Measurements from ENCODE around the gene AFAP1.

The AFAP1 gene

DNA sequence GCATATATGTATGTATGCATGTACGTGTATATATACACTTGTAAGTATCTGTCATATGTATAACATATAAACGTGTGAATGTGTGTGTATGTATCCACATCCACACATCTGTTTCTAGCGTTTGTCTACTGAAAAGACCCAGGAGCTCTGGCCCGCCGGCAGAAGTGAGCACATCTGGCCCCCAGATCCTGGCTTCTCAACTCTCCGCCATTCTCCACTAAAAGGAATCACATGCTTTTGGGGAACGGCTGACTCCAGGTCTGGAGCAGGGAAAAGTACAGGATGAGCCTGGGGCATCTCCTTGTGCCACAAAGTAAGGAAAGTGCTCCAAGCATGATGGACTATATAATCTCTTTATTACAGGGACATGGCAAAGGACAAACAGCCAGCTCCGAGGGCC lies 143.7 kb downstream of the AFAP1 start:
- Mint-ChIP-seq H3K36me3 (ENCODE audit: insufficient read depth) (peaks cover 27% of the 10 kb centered on the region), H3K4me3 (no peak overlapping the region), H3K4me1 (no peaks in the 10 kb centered on the region), H3K9me3 (no peaks in the 10 kb centered on the region), H3K27me3 (no peaks in the 10 kb centered on the region), H3K27ac (ENCODE audit: low read depth) (no peak overlapping the region)
- ATAC-seq (replicated peaks; ENCODE audit: extremely low read depth, poor library complexity, severe bottlenecking) (no peak), DNase-seq (ENCODE audit: low spot score in 2 of 2) (no peak)

DNA sequence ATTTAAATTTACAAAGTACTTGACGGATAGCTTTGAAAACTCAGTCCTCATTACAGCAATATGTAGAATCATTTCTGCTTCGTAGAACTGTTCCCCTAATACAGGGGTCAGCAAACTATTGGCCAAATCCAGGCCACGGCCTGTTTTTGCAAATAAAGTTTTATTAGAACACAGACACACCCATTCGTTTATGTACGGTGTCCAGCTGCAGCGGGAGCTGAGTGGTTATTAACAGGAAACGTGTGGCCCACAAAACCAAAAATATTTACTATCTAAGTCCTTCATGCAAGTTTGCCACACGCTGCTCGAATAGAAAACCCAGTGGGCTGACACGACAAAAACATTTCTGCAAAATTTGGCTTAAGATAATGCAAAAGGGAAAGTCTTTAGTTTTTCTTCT lies 146.5 kb downstream of the AFAP1 start:
- no peak for DNase-seq (ENCODE audit: low spot score in 2 of 2)
- Mint-ChIP-seq H3K4me3 (no peak overlapping the region), H3K27ac (ENCODE audit: low read depth) (no peak overlapping the region), H3K9me3 (no peaks in the 10 kb centered on the region), H3K27me3 (no peaks in the 10 kb centered on the region), H3K4me1 (no peaks in the 10 kb centered on the region), H3K36me3 (ENCODE audit: insufficient read depth) (peaks cover 19% of the 10 kb centered on the region)
- no peak for ATAC-seq (replicated peaks; ENCODE audit: extremely low read depth, poor library complexity, severe bottlenecking)

DNA sequence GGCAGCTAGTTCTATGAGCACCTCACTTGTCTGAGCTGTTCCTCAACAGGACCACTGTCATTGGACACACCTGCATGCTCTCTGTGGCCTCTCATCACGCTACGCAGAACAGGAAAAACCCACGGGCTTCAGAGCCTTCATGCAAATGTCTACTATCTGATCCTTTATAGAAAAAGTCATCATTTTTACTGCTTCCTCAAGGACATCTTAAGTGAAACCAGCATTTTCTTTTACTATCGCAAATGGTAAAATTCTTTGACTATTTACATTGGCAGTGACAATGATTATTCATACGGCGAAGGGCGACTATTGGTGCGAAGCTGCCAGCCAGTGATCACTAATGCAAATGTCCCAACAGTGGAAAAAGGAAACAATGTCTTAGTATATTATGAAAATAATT lies 147.0 kb downstream of the AFAP1 start:
- DNase-seq (ENCODE audit: low spot score in 2 of 2) (no peak), ATAC-seq (replicated peaks; ENCODE audit: extremely low read depth, poor library complexity, severe bottlenecking) (no peak)
- Mint-ChIP-seq H3K4me1 (no peaks in the 10 kb centered on the region), H3K4me3 (no peak overlapping the region), H3K27ac (ENCODE audit: low read depth) (no peak overlapping the region), H3K9me3 (no peaks in the 10 kb centered on the region), H3K36me3 (ENCODE audit: insufficient read depth) (peaks cover 16% of the 10 kb centered on the region), H3K27me3 (no peaks in the 10 kb centered on the region)

DNA sequence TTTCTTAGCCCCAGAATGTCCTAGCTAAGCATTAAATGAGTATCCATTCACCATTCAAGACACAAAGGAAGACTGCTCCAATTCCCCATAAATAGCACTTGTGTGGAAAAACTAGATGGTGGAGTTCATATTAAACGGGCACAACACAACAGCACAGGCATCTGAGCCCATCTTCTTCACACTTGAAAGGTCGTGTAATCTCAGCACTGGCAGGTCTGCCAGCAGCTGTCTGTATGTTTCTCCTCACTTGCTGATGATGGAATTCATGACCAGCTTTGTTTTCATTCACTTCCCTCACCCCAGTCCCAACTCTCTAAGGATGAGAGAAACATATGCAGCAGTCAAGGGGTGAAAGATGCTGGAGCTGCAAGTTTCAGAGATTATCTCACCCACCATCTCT lies 148.7 kb downstream of the AFAP1 start:
- Mint-ChIP-seq H3K4me1 (no peaks in the 10 kb centered on the region), H3K27ac (ENCODE audit: low read depth) (no peak overlapping the region), H3K36me3 (ENCODE audit: insufficient read depth) (peaks cover 17% of the 10 kb centered on the region), H3K9me3 (no peaks in the 10 kb centered on the region), H3K27me3 (no peaks in the 10 kb centered on the region), H3K4me3 (no peak overlapping the region)
- no peak for DNase-seq (ENCODE audit: low spot score in 2 of 2)
- ATAC-seq (replicated peaks; ENCODE audit: extremely low read depth, poor library complexity, severe bottlenecking), result no peak

DNA sequence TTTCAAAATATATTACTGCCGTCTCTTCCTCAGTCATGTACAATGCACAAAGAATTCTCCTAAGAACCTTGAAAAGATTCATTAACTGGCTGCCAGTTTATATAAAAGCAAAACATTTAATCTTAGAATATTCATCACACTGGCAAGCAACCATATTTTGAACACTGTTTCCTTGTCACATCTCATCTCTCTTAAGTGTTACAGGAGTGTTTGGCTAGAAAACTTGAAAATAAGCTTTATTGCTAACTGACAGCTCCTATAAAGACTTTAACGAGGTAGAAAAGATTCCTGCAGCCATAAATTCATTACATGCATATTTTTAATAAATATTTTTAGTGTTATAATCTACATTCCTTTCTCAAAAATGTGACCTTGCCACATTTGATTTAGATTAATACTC lies 149.6 kb downstream of the AFAP1 start:
- ATAC-seq (replicated peaks; ENCODE audit: extremely low read depth, poor library complexity, severe bottlenecking) (no peak), DNase-seq (ENCODE audit: low spot score in 2 of 2) (no peak)
- H3K27me3 Mint-ChIP-seq, result no peaks in the 10 kb centered on the region
- no peak overlapping the region for H3K4me3 Mint-ChIP-seq
- no peaks in the 10 kb centered on the region for H3K9me3 Mint-ChIP-seq
- H3K36me3 Mint-ChIP-seq (ENCODE audit: insufficient read depth), result peaks cover 19% of the 10 kb centered on the region
- H3K4me1 Mint-ChIP-seq, result peaks cover 4% of the 10 kb centered on the region
- no peak overlapping the region for H3K27ac Mint-ChIP-seq (ENCODE audit: low read depth)

DNA sequence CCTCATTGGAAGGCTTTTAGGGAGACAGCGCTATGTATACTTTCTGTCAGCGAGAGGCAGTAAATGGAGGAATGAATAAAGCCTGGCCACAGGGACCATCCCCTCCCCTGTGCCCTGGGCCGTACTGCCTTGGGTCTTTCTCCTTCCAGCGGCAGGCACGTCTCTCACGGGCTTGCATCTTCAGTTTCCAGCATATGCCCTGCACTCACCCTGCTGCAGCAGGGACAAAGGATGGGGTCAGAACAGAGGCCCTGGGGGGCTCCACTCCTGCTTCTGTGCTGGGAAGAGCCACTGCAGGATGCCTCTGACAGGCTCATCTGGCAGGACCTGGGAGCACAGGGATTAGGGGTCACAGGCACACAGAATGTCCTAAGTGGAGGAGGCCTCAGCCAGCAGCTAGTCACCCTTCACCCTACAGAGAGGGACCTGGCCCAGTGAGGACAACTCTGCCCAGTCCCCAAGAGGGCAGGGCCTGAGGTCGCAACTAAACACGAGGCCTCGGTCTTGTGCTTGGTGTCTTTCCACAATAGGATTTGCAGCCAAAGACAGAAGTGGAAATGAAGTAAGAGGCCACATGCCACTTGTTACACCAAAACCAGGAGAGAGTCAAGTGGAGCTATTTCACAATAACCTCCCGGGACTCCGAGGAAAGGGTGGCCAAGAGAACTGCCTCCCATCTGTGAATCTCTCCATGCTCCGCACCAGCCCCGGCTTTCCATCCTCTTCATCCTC lies 150.8 kb downstream of the AFAP1 start:
- no peaks in the 10 kb centered on the region for H3K27me3 Mint-ChIP-seq

DNA sequence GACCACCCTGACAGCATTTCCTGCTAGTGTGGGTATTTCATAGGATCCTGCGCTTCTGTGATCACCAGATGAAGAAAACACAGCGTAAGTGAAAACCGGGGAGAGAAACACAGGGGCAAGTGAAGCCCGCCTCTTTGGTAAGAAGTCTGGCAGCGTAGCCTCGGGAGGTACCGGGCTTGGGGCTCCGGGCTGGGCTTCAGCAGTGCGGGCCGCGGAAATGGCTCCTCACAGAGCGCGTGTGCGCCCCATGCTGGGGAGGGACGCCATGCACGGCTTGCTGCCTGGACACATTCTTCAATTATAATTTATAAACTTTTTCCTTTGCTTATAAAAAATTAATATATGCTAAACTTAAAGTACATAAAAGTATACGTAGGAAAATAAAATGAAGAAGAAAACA lies 151.5 kb downstream of the AFAP1 start:
- no peaks in the 10 kb centered on the region for H3K27me3 Mint-ChIP-seq
- DNase-seq (ENCODE audit: low spot score in 2 of 2) (no peak), ATAC-seq (replicated peaks; ENCODE audit: extremely low read depth, poor library complexity, severe bottlenecking) (no peak)
- no peaks in the 10 kb centered on the region for H3K9me3 Mint-ChIP-seq
- H3K4me3 Mint-ChIP-seq, result no peak overlapping the region
- H3K27ac Mint-ChIP-seq (ENCODE audit: low read depth), result no peak overlapping the region
- peaks cover 16% of the 10 kb centered on the region for H3K36me3 Mint-ChIP-seq (ENCODE audit: insufficient read depth)
- H3K4me1 Mint-ChIP-seq, result peaks cover 13% of the 10 kb centered on the region

More for the DNA sequence above, 150.8 kb downstream of the AFAP1 start:
- Mint-ChIP-seq H3K36me3 (ENCODE audit: insufficient read depth) (peaks cover 19% of the 10 kb centered on the region), H3K27ac (ENCODE audit: low read depth) (no peak overlapping the region), H3K4me3 (no peak overlapping the region), H3K9me3 (no peaks in the 10 kb centered on the region), H3K4me1 (peaks cover 6% of the 10 kb centered on the region)
- ATAC-seq (replicated peaks; ENCODE audit: extremely low read depth, poor library complexity, severe bottlenecking) (no peak), DNase-seq (ENCODE audit: low spot score in 2 of 2) (no peak)

DNA sequence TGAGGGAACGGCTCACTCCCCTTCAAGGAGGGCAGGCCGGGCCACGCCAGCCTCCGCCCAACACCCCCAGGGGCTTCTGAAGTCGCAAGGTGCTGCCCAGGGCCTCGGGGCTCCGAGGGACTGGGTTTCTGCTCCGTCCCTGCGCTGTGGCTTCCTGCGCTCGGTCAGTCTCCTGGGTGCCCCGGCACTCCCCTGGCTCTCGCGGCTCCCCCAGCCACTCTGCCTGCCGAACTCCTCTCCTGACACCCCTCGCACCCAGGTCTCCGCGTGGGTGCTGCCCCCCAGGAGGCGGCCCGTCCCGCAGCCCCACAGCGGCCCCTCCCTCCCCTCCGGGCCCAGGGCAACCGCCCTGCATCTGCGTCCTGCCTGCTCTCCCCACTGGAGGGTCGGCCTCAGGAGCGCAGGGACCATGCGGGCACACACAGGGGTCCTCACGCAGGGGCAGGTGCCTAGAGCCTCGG lies 151.9 kb downstream of the AFAP1 start:
- DNase-seq (ENCODE audit: low spot score in 2 of 2) (no peak), ATAC-seq (replicated peaks; ENCODE audit: extremely low read depth, poor library complexity, severe bottlenecking) (no peak)
- Mint-ChIP-seq H3K4me3 (no peak overlapping the region), H3K27ac (ENCODE audit: low read depth) (no peak overlapping the region), H3K36me3 (ENCODE audit: insufficient read depth) (peaks cover 16% of the 10 kb centered on the region), H3K9me3 (no peaks in the 10 kb centered on the region), H3K4me1 (peaks cover 13% of the 10 kb centered on the region), H3K27me3 (no peaks in the 10 kb centered on the region)

DNA sequence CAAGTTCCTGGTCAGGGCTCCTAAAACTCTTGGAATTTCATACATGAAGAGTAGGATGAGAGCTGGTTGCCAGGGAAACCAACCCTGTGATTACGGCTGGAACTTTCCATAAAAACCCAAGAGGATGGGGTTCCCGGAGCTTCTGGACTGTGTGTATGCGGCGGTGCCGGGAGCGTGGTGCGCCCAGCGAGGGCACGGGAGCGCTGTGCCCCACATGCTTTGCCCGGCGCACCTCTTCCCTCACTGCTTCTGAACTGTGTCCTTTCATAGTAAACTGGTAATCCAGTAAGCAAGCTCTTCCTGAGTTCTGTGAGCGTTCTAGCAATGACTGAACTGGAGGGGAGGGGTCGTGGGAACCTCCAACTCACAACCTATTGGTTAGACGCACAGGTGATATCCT lies 152.6 kb downstream of the AFAP1 start:
- Mint-ChIP-seq H3K36me3 (ENCODE audit: insufficient read depth) (peaks cover 11% of the 10 kb centered on the region), H3K27me3 (no peaks in the 10 kb centered on the region), H3K27ac (ENCODE audit: low read depth) (no peak overlapping the region), H3K4me1 (peaks cover 16% of the 10 kb centered on the region), H3K9me3 (no peaks in the 10 kb centered on the region), H3K4me3 (no peak overlapping the region)
- ATAC-seq (replicated peaks; ENCODE audit: extremely low read depth, poor library complexity, severe bottlenecking) (no peak), DNase-seq (ENCODE audit: low spot score in 2 of 2) (no peak)

DNA sequence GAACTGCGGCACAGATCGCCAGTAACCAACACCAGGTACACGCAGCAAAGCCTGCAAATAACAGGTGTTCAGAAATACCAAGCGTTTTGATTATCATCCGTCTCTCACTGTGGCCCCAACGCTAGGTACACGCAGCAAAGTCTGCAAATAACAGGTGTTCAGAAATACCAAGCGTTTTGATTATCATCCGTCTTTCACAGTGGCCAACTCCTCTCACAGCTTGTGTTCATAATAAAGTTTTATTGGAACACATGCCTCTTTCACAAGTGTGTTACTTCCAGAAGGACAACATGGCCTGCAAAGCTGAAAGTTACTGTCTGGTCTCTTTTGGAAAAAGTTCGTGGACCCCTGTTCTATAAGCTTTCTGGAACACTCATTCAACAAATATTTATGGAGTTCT lies 153.1 kb downstream of the AFAP1 start:
- H3K4me1 Mint-ChIP-seq, result peaks cover 21% of the 10 kb centered on the region

DNA sequence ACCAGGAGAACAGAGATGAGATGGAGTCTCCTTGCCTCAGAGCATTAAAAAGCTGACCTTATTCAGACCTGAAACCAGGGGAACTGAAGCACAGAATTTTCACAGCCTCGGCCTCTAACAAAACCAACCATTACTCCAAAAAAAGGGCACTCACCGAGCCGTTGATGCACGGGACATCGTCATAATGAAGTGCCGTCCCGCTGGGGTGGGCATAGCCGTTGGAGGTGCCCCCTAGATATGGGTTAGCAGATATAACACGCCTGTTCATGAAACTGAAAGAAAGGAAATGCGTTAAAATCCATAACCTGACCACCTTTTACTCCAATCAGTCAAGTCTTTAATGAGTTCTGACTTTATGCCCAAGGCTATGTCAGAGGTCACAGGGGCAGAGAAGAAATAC lies 153.6 kb downstream of the AFAP1 start:
- no peak overlapping the region for H3K4me3 Mint-ChIP-seq
- H3K4me1 Mint-ChIP-seq, result peaks cover 26% of the 10 kb centered on the region
- DNase-seq (ENCODE audit: low spot score in 2 of 2) (no peak), ATAC-seq (replicated peaks; ENCODE audit: extremely low read depth, poor library complexity, severe bottlenecking) (no peak)
- H3K9me3 Mint-ChIP-seq, result no peaks in the 10 kb centered on the region
- no peak overlapping the region for H3K27ac Mint-ChIP-seq (ENCODE audit: low read depth)
- no peaks in the 10 kb centered on the region for H3K27me3 Mint-ChIP-seq
- H3K36me3 Mint-ChIP-seq (ENCODE audit: insufficient read depth), result peaks cover 5% of the 10 kb centered on the region

More for the DNA sequence above, 153.1 kb downstream of the AFAP1 start:
- H3K9me3 Mint-ChIP-seq, result no peaks in the 10 kb centered on the region
- H3K4me3 Mint-ChIP-seq, result no peak overlapping the region
- ATAC-seq (replicated peaks; ENCODE audit: extremely low read depth, poor library complexity, severe bottlenecking) (no peak), DNase-seq (ENCODE audit: low spot score in 2 of 2) (no peak)
- no peaks in the 10 kb centered on the region for H3K27me3 Mint-ChIP-seq
- peaks cover 6% of the 10 kb centered on the region for H3K36me3 Mint-ChIP-seq (ENCODE audit: insufficient read depth)
- no peak overlapping the region for H3K27ac Mint-ChIP-seq (ENCODE audit: low read depth)

DNA sequence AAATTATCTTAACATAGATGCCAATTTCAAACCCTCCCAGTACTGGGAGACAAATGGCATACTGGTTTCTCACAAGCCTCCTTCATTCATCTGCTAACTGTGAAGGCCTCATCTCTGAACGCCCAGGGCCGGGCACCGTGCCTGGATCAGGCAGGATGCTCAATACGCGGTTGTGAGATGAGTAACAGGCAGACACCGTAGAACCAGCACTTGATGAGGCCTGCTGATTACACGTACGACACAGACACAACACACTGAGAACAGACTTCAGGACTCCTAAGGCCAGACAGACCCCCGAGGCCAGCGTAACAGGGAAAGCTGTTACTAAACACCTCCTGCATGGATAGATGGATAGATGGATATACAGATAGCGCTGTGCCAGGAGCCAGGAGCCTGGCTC lies 154.6 kb downstream of the AFAP1 start:
- Mint-ChIP-seq H3K36me3 (ENCODE audit: insufficient read depth) (peaks cover 12% of the 10 kb centered on the region), H3K4me3 (no peak overlapping the region), H3K27ac (ENCODE audit: low read depth) (no peak overlapping the region), H3K27me3 (no peaks in the 10 kb centered on the region), H3K4me1 (peaks cover 31% of the 10 kb centered on the region), H3K9me3 (no peaks in the 10 kb centered on the region)
- ATAC-seq (replicated peaks; ENCODE audit: extremely low read depth, poor library complexity, severe bottlenecking) (no peak), DNase-seq (ENCODE audit: low spot score in 2 of 2) (no peak)

DNA sequence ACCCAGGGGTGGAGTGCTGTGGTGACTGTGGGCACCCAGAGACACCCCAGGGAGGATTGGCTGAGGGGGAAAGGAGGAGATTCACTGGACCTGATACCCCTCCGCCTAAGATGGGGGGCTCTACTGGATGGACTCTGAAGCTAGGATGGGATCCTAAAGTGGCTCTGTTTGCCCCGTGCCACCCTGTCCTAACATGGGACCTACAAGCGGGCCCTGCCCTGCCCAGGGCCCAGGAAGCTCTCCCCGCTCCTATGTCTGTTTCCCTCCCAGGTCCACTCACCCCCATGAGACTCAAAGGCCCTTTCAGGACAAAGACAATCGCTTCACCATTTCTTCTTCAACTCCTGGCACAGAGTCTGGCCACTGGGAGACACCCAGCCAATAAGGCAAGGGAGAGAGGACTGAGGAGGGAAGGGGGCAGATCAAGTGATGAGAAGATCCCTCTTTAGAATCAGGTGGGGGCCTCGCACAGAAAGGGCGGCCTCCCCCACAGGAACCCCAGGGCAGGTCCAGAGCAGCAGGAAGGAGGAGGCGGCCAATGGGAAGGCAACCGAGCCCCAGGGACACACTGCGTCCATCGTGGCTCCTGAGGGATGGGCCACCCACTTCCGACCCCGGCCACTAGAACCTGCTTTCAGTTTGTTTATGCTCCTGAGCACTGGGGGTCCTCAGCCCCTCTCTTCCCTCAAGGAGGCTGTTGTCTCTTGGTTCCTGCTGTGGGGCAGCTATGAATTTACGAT lies 155.4 kb downstream of the AFAP1 start:
- no peak for DNase-seq (ENCODE audit: low spot score in 2 of 2)
- ATAC-seq (replicated peaks; ENCODE audit: extremely low read depth, poor library complexity, severe bottlenecking), result no peak
- no peak overlapping the region for H3K27ac Mint-ChIP-seq (ENCODE audit: low read depth)
- H3K36me3 Mint-ChIP-seq (ENCODE audit: insufficient read depth), result peaks cover 12% of the 10 kb centered on the region
- H3K27me3 Mint-ChIP-seq, result no peaks in the 10 kb centered on the region
- H3K4me3 Mint-ChIP-seq, result no peak overlapping the region
- H3K4me1 Mint-ChIP-seq, result peaks cover 37% of the 10 kb centered on the region
- H3K9me3 Mint-ChIP-seq, result no peaks in the 10 kb centered on the region

Measured in central memory CD8-positive, alpha-beta T cell (primary cell).